HEK293 (cell line): ENCODE measurements around the gene SCN4B.

Experiments
- HOXD13 ChIP-seq: sonication (generic); formaldehyde crosslinking; IDR thresholded peaks from 2 replicates; pipeline ENCODE4 v1.8.0; 2022; ENCODE audit warnings: missing genetic modification reagents, borderline replicate concordance
- KLF16 ChIP-seq: fragments of 450-650 bp; formaldehyde crosslinking; IDR thresholded peaks from 2 replicates; pipeline ENCODE4 v1.5.1; 2017; ENCODE audit warnings: missing biosample characterization, missing genetic modification characterization
- KLF8 ChIP-seq: fragments of 450-650 bp; formaldehyde crosslinking; IDR thresholded peaks from 2 replicates; pipeline ENCODE4 v1.5.1; 2016; ENCODE audit warnings: missing biosample characterization, missing genetic modification characterization
- PRDM2 ChIP-seq: fragments of 450-650 bp; formaldehyde crosslinking; IDR thresholded peaks from 2 replicates; pipeline ENCODE4 v1.5.1; 2016; ENCODE audit warnings: missing biosample characterization, missing genetic modification characterization, borderline replicate concordance
- PRDM4 ChIP-seq: fragments of 450-650 bp; formaldehyde crosslinking; IDR thresholded peaks from 2 replicates; pipeline ENCODE4 v1.5.1; 2017; ENCODE audit warnings: missing biosample characterization, missing genetic modification characterization
- SALL2 ChIP-seq: fragments of 450-650 bp; formaldehyde crosslinking; IDR thresholded peaks from 2 replicates; pipeline ENCODE4 v1.5.0; 2017; ENCODE audit warnings: missing biosample characterization, mild to moderate bottlenecking, missing genetic modification characterization, borderline replicate concordance
- SP3 ChIP-seq: fragments of 450-650 bp; formaldehyde crosslinking; IDR thresholded peaks from 2 replicates; pipeline ENCODE4 v1.5.1; 2016; ENCODE audit warnings: missing biosample characterization, missing genetic modification characterization
- SP7 ChIP-seq: fragments of 450-650 bp; formaldehyde crosslinking; IDR thresholded peaks from 2 replicates; pipeline ENCODE4 v1.5.1; 2016; ENCODE audit warnings: missing biosample characterization, missing genetic modification characterization
- YY1 ChIP-seq: fragments of 450-650 bp; formaldehyde crosslinking; IDR thresholded peaks from 2 replicates; pipeline ENCODE4 v1.5.1; 2018; ENCODE audit warnings: missing biosample characterization, missing genetic modification characterization
- ZNF10 ChIP-seq: fragments of 450-650 bp; formaldehyde crosslinking; IDR thresholded peaks from 2 replicates; pipeline ENCODE4 v1.5.1; 2017; ENCODE audit warnings: missing biosample characterization, missing genetic modification characterization
- ZNF184 ChIP-seq: fragments of 450-650 bp; IDR thresholded peaks from 2 replicates; pipeline ENCODE4 v1.5.1; 2018; ENCODE audit warnings: missing biosample characterization, mild to moderate bottlenecking, missing genetic modification characterization
- ZNF19 ChIP-seq: fragments of 450-650 bp; formaldehyde crosslinking; IDR thresholded peaks from 2 replicates; pipeline ENCODE4; 2016; ENCODE audit warnings: missing biosample characterization, missing genetic modification characterization, low read depth
- ZNF221 ChIP-seq: fragments of 450-650 bp; formaldehyde crosslinking; IDR thresholded peaks from 2 replicates; pipeline ENCODE4 v1.5.1; 2017; ENCODE audit warnings: missing biosample characterization, missing genetic modification characterization, borderline replicate concordance
- ZNF248 ChIP-seq: fragments of 450-650 bp; formaldehyde crosslinking; IDR thresholded peaks from 2 replicates; pipeline ENCODE4 v1.5.1; 2017; ENCODE audit warnings: missing biosample characterization, missing genetic modification characterization
- ZNF280C ChIP-seq: fragments of 450-650 bp; formaldehyde crosslinking; IDR thresholded peaks from 2 replicates; pipeline ENCODE4 v1.5.1; 2016; ENCODE audit warnings: missing biosample characterization, missing genetic modification characterization
- ZNF292 ChIP-seq: fragments of 450-650 bp; formaldehyde crosslinking; IDR thresholded peaks from 2 replicates; pipeline ENCODE4 v1.5.1; 2016; ENCODE audit warnings: low read depth, missing biosample characterization, missing genetic modification characterization, borderline replicate concordance
- ZNF394 ChIP-seq: fragments of 450-650 bp; formaldehyde crosslinking; IDR thresholded peaks from 2 replicates; pipeline ENCODE4 v1.5.1; 2016; ENCODE audit warnings: missing biosample characterization, missing genetic modification characterization, mild to moderate bottlenecking, moderate library complexity, borderline replicate concordance
- ZNF449 ChIP-seq: fragments of 450-650 bp; formaldehyde crosslinking; IDR thresholded peaks from 2 replicates; pipeline ENCODE4 v1.5.1; 2017; ENCODE audit warnings: missing biosample characterization, mild to moderate bottlenecking, missing genetic modification characterization, moderate library complexity
- ZNF48 ChIP-seq: fragments of 450-650 bp; formaldehyde crosslinking; IDR thresholded peaks from 2 replicates; pipeline ENCODE4 v1.5.1; 2016; ENCODE audit warnings: missing biosample characterization, missing genetic modification characterization
- ZNF513 ChIP-seq: fragments of 450-650 bp; IDR thresholded peaks from 2 replicates; pipeline ENCODE4 v1.5.1; 2018; ENCODE audit warnings: missing biosample characterization, missing genetic modification characterization
- ZNF561 ChIP-seq: fragments of 450-650 bp; IDR thresholded peaks from 2 replicates; pipeline ENCODE4 v1.5.1; 2018; ENCODE audit warnings: missing biosample characterization, missing genetic modification characterization, borderline replicate concordance
- ZNF571 ChIP-seq: fragments of 450-650 bp; formaldehyde crosslinking; IDR thresholded peaks from 2 replicates; pipeline ENCODE4 v1.5.0; 2017; ENCODE audit warnings: missing biosample characterization, missing genetic modification characterization
- ZNF645 ChIP-seq: fragments of 450-650 bp; formaldehyde crosslinking; IDR thresholded peaks from 2 replicates; pipeline ENCODE4; 2016; ENCODE audit warnings: missing biosample characterization, missing genetic modification characterization
- ZNF777 ChIP-seq: fragments of 450-650 bp; formaldehyde crosslinking; IDR thresholded peaks from 2 replicates; pipeline ENCODE4 v1.5.1; 2017; ENCODE audit warnings: missing biosample characterization, missing genetic modification characterization, borderline replicate concordance

SCN4B gene

GRCh38 chr11:118175993-118176777 is 23.6 kb upstream of the SCN4B start, which contains the start of gene SCN2B (continued):
- TF ChIP-seq ZNF280C (tag by site-specific recombination) (no peak), HOXD13 (CRISPR knock-in tag) (no peak), YY1 (no peak), PRDM4 (tag by site-specific recombination) (no peak), ZNF221 (tag by site-specific recombination) (no peak), ZNF561 (tag by site-specific recombination) (no peak), SALL2 (no peak), ZNF394 (tag by site-specific recombination) (no peak), SP7 (tag by site-specific recombination) (0 out of 2 replicates have a peak, but pooled peaks have one; percentile 13), ZNF292 (tag by site-specific recombination) (no peak), KLF16 (no peak), ZNF449 (tag by site-specific recombination) (no peak), ZNF571 (no peak), ZNF248 (tag by site-specific recombination) (no peak), KLF8 (no peak; the same call in 1 of the 2 replicates), PRDM2 (tag by site-specific recombination) (no peak), ZNF184 (tag by site-specific recombination) (no peak), ZNF513 (tag by site-specific recombination) (no peak), ZNF645 (tag by site-specific recombination) (no peak), ZNF10 (tag by site-specific recombination) (no peak), ZNF777 (no peak), SP3 (tag by site-specific recombination) (no peak), ZNF48 (no peak), ZNF19 (no peak)
